HG03108 (cell line): ENCODE data around the gene BIN1.

Experiments used
- ATAC-seq: cut with Tn5 transposase; IDR thresholded peaks from one replicate; pipeline ENCODE4 v1.9.1; 2021; ENCODE audit warnings: moderate library complexity; ENCODE audit not compliant: unreplicated experiment

The BIN1 gene

GRCh38 chr2:127091886-127092285, 15.1 kb downstream of the BIN1 start:
- ATAC-seq = no peak

DNA sequence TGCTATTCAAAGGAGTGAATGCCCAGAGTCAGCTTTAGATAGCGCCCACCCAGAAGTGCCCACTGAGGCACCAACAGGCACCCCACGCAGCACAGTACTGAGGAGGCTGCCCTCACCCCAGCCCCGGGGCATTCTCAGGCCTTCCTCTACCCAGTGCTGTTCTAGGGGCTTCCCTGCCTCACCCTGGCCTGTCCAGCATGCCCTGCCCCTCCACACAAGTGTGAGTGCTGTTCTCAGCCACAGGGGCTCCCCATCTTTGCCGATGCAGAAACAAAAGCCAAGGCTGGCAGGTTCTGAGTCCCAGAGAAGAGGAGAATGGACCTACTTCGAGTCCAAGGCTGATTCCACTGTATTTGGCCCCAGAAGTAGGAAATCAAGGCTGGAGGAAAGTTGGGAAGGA, 15.8 kb downstream of the BIN1 start:
- no peak for ATAC-seq

DNA sequence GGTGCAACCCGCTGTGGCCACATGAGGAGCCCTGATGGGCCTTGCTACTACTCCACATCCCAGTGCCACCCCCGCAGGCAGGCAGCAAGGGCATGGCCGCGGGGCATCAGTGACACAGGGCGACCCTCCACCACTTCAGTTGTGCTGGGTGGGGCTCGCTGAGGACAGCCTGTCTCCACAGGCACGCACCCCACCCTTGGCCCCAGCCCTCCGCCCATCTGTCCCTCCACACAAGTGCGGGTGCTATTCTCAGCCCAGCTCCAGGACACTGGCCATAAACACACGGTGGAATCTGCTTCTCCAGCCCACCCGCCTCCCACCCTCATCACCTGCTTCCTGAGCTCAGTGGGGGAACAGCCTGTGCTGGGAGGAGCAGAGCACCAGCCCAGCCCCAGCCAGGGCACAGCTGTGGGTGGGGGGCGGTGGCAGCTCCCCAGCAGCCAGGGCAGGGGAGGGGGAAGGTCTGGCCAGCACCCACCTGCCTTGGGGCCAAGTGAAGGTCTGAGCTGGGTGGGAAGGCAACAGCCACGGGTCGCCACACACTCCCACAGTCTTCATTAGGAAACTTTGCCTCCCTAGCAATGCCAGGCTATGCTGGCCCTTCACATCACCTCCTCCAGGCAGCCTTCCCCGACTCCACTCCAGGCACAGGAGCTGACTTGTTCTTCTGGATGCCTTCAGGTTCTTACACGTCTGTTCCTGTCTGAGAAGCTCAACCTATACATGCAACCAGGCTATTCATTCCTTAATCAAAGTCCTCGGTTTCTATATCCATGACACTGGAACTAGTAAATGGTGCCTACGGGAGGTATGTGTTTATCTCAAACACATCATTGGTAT, 16.5 kb downstream of the BIN1 start:
- ATAC-seq = no peak

GRCh38 chr2:127089478-127090235, 17.3 kb downstream of the BIN1 start:
- ATAC-seq = no peak

DNA sequence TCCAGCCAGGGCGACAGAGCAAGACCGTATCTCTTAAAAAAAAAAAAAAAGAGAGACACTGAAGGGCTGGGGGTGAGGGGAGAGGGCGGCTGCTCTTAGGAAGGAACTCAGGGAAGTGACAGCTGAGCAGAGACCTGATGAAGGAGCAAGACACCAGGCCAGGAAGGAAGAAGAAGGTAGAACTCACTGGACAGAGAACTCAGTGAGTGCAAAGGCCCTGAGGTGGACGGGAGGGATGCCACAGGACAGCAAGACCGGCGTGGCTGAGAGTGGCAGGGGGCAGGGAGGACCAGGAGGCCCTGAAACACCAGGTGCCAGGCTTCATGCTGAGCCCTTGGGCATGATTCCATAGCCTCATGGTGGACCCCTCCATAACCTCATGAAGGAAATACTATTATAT, 18.2 kb downstream of the BIN1 start:
- no peak for ATAC-seq

DNA sequence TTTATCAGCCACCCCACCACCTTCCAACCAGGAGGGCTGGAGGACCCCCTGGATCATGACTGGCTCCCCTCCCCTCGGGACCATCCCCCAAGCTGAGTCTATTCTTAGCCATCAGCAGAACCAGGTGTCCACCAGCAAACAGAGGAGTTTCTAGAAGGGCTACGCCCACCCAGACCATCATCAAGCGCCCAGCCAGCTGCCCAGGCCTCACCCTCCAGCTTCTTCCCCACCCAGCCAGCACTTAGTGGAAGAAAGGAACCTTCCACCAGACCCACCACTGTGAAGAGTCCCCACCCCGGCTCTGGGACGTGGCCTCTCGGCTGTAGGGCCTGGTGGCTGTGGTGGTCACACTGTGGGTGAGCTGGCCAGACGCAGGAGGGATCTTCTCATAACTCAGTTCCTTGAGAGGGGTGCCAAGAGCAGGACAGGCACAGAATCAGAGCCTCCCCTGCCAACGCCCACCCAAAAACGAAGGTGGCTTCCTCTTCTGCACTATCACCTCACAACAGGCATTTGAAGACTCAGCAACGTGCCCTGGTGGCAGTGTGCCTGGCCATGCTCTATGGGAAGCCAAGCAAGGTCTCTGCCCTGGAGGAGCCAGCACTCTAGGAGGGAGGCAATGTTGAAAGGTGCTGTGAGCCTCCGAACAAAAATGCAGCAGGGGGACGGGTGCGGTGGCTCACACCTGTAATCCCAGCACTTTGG, 19.0 kb downstream of the BIN1 start:
- ATAC-seq = no peak

DNA sequence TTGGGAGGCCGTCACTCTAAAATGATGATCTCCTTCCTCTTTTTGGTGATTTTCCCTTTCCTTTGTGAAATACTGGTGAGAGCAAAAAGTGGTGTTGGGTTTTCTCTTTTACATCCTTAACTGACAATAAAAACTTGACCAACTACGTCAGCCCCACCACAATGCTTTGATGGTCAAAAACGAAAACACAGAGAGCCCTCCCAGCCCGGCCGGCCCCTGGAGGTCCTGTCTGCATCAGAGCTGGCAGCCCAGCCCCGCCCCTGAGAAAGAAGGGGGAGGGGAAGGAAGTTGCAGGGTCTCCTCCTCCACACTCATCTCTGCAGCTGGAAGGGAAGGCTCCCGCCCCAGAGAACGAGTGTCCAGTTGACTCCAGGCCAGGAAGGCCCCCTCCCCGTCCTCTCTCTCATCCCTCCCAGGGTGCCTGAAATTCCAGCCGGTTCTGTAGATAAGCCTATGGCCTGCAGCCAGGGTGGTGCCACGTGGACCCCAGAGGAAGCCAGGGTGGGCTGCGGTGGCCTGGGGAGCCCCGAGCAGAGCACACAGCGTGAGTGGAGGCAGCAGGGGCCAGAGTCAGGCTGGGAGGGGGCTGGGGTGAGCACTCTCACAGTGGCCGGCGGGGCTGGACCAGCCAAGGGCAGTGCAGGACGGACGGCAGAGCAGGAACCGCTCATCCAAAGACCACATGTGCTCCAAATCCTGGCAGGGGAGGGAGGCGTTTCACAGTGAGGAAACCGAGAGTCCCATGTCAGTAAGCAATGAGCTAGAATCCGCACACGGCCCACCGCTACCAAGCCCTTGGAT, 19.8 kb downstream of the BIN1 start:
- ATAC-seq = peak; percentile 66

DNA sequence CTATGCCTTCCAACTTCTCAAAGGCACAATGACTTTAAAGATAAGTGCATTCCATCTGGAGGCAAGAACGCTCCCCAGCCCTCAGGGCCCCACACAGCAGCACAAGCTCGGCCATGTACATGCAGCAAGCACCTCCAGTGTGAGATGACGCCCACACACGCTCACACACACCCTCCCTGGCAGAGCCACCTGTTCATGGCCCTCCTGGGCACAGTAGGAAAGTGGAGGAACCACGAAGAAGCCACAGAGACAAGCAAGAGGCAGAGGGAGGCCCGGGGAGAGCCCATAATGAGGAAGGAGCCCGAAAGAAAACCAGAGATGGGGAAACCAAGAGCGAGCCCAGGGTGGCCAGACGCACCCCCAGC, 21.7 kb downstream of the BIN1 start:
- peak; percentile 23 for ATAC-seq

DNA sequence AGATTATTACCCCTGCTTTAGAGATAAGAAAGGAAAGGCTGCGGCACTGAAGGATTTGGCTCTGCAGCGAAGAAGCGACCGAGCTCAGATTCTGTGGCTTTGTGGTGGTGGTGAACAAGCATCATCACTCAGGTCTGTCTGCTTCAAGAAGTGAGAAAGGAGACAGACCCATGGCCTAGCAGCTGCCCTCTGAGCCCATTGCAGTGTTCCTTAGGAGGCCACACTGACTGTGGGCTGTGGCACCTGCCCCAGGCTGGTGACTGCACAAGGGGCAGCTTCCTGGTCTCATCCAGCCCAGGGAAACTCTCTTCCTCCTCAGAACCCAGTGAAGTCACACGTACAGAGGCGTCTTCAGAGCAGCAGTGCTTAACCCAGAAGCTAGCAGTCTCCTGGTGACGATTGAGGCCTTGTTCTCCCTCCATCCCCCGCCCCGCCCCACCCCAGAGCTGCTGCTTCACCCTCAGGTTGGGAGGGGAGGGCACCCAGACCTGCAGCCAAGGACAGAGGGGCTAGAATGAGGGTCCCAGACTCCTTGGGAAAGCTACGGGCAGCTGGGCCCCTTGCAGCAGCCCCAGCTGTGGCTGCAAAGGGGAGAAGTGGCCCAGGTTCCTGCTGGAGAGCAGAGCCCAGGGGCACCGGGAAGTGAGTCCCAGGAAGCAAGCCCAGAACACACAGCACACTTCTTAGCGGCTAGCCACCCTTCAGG, 22.2 kb downstream of the BIN1 start:
- no peak for ATAC-seq

GRCh38 chr2:127083819-127084503, 23.0 kb downstream of the BIN1 start:
- no peak for ATAC-seq

DNA sequence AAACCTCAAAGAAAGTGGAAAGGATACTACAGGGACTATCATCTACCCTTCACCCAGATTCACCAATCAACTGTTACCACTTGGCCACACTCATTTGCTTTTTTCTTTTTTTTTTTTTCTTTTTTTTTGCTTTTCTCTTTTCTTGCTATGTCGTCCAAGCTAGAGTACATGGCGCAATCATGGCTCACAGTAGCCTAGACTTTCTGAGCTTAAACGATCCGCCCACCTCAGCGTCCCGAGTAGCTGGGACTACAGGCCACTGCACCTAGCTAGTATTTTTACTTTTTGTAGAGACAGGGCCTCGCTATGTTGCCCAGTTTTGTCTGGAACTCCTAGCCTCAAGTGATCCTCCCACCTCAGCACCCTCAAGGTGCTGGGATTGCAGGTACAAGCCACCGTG, 24.0 kb downstream of the BIN1 start:
- ATAC-seq = no peak

DNA sequence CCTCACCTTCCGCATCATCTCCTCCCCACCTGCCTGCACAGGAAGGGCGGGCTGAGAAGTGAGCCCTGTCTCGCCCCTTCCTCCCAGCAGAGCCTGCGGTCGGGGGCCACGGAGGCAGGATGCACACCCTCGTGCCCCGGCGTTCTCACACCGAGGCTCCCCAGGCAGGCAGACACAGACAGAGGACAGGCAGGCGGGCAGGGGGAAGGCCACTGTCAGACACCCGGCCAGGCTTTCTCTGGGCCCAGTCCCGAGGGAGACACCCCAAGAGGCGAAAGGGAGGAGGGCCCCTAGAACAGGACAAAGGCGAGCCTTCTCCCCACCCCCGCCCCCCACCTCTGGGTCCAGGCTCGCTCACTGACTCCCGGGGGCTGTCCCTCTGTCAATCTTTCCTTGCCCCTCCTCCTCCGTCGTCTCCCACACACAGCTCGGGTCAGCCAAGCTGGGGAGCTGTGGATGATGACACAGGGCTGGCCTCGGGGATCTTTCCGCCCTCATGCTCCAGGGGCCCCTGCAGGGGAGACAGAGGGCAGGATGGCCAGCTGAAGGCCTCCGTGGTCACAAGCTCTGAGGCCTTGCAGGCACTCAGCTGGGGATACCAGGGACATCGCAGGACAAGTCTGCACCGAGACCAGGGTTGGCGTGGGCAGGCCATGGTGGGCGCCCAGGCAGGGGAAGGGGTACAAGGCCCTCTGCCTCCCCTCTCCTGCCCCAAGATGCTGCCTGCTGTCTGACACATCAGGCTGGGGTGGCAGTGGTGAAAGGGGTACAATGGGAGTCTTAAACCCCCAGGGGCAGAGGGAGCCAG, 24.9 kb downstream of the BIN1 start:
- ATAC-seq = peak; percentile 46

DNA sequence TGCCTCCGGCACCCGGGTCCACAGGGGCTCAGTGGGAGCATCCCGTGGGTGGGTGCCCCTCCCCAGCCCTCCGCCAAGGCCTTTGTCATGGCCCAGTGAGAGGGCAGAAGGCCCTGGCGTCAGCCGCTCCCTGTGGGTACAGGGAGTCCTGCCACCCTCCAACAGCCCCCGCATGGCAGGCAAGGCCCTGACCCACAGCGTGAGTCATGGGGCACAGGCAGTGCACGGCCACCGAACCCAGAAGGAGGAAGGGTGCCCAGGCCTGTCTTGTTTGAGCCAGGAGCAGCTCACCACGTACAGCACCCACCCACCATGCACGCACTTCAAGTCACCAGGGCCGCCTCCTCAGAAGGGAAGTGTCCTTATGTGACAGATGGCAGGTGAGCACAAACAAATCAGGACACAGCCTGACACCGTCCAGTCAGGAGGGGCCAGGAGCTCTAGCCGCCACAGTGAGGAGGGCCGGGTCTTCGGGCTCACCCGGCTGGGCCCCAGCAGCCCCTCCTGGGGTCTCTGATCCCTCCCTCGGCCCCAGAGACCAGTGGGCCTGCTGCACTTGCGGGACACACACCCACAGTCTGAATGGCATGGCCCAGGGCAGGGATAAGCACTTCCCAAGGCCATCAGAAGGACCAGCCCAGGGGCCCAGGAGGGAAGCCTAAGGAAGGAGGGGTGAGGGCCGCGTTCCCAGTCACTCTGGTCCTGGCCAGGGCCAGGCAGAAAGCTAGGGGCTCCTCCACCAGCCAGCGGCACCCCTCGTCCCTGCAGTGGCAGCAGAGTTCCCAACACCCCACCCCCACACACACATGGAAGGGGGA, 25.8 kb downstream of the BIN1 start:
- peak; percentile 29 for ATAC-seq

DNA sequence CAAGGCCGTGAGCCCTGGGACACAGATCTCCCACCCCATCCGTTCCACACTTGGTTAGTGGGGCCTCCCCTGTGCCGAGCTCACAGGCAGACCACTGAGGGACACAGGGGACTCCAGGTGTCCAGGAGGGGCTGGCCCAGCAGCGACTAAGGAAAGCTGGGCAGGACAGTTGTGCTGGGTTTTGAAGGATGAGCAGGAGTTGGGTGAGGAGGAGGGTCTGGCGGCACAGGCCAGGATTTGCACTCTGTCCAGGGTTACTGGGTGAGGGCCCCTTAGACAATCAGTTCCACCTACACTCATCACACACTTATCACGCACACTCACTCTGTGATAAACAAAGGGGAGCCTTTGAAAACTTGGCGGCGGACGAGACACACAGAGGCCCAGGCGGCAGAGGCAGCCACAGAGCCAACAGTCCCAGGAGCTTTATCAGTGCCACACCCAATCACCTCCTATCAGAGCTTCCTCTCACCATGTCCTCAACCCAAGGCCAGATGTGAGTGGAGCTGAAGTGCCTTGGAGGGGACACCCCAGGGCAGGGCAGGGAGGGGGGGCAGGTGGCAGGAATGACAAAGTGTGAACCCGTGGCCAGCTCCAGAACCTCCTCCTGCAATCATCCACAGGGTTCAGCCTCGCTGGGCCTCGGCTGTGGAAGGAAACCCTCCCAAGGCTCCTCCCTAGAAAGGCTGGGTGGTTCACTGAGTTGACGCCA, 26.6 kb downstream of the BIN1 start:
- ATAC-seq = peak; percentile 14

DNA sequence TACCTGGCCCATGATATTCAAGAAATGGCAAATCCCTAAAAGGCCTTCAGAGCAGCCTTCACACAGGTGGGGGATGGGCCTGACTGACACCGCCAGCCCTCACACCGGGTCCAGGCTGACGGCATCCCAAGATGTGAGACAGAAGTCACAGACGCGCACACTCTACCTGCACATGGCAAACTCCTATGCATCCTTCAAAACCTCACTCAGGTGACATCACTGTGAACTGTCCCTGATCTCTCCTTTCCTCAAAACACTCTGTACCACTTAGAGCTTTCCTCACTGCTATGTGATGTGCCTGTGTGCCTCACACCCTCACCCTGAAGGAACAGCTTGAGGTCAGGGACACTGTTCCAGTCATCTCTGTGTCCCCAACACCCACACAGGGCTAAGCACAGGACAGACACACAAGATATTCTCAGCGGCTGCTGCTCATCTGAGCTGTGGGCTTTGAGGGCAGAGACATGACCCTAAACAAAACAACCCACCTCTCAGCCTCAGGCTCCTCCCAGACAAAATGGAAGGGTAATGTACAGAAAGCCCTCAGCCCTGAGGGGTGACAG, 27.5 kb downstream of the BIN1 start:
- ATAC-seq = no peak

- no peak for ATAC-seq
These were observed 28.2 kb downstream of the BIN1 start for GRCh38 chr2:127078666-127079270.

DNA sequence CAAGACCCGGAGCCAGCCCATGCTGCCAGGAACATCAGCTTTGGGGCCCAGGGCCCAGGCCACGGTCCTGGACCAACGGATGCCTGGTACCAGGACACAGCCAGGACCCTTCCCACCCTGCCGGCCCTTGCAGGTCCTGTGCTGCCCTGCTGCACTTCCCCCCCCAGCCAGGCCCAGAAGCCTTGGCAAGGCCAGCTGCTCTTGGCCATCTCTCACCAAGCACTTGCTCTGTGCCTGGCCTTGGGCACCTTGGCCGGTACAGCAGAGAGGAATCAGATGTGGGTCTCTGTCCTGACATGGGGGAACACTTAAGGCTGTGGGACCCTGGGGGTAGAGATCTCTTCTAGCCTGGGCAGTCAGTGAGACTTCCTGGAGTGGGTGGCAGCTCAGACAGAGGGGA, 28.9 kb downstream of the BIN1 start:
- no peak for ATAC-seq
